GM21786 (cell line): ENCODE data around the gene AFAP1L2.

Source experiments
- ATAC-seq: cut with Tn5 transposase; IDR thresholded peaks from one replicate; pipeline ENCODE4 v1.9.1; 2021; ENCODE audit not compliant: unreplicated experiment

AFAP1L2 gene

DNA sequence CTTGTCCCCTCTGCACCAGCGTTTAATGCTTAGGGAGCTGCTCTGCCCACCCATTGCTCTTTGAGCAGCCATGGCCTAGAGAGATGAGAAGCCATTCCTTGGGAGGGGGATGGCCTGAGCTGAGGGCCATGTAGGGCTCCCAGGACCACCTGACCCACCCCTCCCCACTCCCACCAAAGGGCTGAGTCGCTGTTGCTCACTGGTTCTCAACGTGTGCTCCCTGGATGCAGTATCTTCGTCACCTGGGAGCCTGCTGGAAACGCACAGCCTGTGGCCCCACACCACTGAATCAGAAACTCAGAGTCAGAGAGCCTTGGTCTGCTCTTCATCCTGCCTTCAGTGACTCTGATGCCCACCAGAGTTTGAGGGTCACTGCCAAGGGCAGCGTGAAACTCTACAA, 128.2 kb downstream of the AFAP1L2 start:
- ATAC-seq = no peak

DNA sequence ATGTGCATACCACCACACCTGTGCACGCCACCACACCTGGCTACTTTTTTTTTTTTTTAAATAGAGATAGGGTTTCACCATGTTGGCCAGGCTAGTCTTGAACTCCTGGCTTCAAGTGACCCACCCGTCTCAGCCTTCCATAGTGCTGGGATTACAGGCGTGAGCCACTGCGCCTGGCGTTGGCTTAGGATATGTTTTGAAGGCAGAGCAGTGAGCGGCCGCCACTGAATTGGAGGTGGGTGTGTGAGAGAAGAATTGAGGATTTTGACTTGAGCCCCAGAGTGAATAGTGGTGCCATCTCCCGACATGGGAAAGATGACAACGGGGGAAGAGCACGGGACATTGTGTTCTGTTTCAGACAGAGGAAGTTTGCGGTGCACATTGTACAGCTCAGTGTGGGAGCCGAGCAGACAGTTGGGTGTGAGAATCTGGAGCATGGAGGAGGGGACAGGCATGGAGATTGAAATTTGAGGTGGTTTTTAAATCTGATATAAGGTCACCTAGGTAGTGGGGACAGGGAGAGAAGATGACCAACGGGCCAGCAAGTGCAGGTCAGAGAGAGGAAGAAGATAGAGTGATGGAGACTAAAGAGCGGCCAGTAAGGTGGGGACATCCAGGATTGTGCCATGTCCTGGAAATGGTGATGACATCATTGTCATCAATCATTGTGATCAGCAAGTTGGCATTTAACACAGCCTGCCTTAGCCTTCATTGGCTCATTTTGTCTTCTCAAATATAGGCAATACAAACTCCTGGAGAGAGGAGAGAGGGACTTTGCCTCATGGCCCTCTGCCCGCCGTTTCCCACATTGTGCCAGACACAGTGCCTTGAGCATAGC, 129.5 kb downstream of the AFAP1L2 start:
- no peak for ATAC-seq

DNA sequence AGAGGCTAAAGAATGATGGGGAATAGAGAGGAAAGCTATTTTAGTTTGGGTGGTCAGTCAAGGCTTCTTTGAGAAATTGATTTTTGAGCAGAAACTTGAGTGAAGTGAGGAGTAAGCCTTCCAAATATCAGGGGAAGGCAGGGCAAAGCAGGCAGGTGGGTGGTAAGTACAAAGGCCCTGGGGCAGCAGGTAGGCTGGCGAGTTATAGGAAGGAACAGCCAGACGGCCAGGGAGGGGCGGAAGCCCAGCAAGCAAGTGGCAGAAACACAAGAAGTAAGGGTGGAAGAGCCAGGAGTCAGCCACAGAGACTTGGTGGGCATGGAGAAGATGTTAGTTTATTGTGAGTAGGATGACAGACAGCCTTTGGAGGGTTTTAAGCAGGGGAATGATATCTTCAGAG, 130.4 kb downstream of the AFAP1L2 start:
- ATAC-seq = no peak

DNA sequence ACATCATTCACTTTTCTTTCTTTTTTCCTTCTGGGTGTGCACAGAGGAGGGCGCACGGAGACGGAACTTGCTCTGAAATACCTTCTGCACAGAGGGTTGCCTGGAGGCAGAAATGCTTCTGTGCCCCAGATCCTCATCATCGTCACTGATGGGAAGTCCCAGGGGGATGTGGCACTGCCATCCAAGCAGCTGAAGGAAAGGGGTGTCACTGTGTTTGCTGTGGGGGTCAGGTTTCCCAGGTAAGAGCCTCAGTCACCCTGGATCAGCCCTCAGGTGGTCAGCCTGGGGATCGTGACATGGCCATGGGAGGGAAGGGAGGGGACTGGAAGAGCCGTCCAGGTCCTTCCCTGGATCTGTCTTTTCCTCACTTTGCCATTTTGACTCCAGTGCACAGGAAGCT, 131.6 kb downstream of the AFAP1L2 start:
- ATAC-seq = no peak

DNA sequence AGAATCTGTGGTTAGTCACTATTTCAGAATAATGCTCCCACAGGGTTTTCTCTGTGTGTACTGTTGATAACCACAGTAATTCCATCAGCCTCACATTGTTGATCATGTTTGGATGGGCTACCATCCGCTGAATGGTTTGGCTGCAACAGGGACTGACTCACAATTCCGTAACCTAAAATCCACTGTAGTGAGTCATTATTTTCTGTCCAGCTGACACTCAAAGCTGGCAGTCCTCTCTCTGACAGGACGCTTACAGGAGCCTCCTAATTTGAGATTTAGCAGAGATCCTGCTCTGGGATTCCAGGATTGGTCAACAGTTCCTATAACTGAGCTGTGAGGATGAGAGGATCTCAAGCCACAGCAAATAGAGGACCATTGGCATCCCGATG, 132.5 kb downstream of the AFAP1L2 start:
- ATAC-seq = no peak

DNA sequence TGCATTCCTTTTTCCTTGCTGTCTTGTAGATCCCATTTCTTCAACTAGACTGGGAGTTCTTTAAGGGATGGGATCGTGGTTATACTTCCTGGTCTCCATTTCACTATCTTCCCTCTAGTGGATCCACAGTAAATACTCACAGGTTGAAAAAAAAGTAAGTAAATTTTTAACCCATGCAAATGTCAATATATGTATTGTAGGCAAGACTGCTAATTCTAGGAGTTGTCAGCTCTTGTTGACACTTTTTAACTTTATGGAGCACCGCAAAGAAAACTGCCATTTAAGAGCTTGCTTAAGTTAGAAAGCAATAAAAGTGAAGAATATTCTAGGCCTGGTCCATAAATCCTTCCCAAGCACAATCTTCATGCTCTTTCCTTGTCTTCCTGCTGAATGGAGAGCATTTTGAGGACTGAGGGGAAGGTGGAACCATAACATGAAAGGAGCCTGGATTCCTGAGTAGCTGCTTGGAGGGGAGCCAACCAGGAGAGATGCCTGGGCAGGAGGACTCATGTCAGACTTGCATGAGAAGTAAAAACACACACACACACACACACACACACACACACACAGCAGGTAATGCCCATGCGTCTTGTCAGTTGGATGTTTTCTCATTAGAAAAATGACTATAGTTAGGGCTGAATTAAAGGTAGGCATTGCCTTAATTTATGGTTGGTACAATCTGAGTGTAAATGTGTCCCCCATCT, 133.1 kb downstream of the AFAP1L2 start:
- no peak for ATAC-seq

DNA sequence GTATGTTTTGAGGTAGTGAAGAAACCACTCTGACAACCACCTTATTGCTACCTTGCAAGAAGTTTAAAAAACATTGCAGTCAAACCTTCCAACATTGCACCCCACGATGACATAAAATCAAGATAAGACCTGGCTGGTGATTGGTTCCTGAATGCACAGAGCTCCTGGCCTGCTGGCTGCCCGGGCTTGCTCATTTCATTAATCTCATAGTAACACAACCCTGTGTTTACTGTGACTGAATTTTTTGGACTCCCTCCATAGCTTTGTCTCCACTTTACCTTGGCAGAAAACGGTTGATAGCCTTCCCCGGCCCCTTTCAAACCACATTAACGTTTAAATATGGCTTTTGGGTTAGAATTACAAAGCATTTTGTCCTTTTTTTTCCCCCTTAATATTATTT, 137.8 kb downstream of the AFAP1L2 start:
- ATAC-seq = no peak

DNA sequence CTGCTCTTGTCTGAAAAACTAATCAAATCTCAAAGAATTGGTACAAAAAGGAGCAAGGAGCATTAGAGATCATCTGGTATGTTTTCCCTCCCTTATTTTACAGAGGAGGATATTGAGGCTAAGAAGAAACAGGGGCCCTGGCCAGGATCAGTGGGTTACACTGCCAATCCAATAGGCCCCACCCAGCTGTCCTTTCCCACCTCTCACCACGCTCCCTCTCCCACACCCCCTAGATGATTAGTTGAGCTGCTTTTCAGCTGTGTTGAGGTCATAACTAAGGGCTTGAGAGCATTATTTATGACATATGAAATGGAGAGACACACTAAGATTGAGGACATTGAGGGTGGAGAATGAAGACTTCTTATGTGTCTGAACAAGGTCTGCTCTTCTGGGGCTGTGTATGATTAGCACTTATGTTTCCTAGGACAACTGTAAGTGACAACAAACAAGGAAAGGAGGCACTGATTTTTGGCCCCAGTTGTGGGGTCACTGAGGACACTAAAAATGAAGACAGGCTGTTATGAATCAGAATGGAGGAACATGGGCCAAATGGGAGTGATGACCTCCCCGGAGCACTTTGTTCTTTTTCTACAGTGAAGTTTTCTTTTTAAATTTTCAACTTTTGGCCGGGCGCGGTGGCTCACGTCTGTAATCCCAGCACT, 138.8 kb downstream of the AFAP1L2 start:
- no peak for ATAC-seq

DNA sequence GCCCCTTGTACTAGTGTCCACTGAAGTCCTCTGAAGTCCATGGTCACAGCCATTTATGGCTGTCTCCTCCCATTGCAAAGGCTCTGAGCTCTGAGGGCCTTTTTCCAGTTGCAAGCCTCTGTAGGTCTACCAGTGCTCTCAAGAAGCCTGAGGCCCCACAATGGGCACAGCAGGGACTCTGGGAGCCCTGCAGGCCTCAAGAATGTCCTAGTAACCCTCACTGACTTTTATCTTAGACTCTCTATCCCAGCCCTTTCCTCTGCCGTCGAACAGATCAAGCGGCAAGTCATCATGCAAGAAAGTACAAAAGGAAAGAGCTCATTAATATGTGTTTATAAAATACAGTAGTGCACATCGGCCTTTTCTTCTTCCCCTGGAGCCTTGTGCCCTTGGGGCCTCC, 141.8 kb downstream of the AFAP1L2 start:
- no peak for ATAC-seq

DNA sequence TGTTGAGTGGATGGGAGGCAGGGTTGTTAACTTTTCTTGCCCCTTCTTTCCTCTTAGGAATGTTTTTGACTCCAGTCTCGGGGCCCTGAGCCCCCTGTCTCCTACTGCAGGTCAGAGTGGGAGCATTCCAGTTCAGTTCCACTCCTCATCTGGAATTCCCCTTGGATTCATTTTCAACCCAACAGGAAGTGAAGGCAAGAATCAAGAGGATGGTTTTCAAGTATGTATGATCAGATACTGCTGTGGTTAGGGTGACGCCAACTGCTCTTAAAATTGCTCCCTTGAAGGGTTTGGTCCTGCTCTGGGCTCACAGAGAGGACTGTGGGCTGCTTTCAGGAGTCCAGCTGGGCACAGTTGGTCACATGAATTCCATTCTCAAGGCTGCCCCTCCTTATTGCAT, 143.2 kb downstream of the AFAP1L2 start:
- ATAC-seq = no peak

DNA sequence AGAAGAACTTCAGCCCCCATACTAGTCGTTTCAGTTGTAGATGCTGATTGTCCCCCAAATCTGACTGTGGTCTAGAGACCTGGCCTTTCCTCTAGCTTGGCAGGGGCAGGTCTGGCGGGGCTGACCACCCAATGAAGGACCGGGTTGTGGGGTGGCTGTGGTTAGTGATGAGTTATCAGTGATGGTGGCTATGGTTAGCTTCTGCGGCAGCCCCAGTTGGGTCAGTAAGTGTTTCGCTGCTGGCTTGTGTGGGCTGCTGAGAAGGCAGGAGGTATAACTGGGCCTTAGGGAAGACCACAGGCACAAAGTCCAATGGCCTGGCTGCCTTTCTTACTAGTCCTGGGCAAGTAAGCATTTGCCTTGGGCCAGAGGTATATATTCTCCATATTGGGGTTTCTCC, 143.9 kb downstream of the AFAP1L2 start:
- ATAC-seq = no peak

DNA sequence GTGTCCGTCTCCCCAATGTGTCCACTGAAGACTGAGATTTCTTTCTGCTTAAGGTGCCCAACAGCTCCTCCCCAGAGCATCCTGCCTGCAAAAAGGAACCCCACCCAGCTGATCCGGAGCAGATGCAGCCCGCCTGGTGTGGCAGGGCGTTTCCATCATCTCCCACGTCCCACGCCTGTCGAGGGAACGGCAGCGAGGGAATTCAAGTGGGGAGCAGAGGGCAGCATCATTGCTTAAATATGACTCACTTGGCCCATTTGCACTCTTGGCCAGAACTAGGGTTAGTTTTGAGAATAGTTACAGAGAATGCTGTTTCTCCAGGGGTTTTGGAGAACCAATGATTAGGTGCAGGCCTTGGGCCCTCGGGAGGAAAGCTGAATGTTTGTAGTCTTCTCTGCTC, 144.5 kb downstream of the AFAP1L2 start:
- ATAC-seq = no peak

DNA sequence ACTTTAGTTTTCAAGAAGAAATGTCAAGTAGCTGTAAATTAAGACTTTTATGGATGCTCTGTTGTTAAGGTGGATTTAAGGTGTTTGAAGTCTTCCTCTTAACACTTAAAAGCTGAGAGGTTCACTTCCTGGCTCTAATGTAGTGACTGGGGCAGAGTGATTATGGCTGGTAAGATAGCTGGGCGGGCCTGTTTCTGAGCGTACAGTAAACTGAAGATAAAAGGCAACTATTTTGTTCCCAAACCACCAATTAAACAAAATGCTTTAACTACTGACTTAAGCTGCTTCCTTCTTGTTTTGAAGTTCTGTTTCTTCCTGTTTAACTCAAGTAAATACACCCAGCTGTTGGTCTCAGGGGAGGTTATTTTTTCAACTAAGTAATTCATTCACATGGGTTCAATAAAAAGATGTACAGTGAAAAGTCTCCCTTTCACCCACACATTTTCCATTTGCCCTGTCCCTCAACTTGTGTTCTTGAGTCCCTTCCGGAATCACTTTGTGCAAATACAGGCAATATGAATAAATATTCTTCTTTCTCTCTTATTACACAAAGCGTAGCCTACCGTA, 145.9 kb downstream of the AFAP1L2 start:
- ATAC-seq = no peak

DNA sequence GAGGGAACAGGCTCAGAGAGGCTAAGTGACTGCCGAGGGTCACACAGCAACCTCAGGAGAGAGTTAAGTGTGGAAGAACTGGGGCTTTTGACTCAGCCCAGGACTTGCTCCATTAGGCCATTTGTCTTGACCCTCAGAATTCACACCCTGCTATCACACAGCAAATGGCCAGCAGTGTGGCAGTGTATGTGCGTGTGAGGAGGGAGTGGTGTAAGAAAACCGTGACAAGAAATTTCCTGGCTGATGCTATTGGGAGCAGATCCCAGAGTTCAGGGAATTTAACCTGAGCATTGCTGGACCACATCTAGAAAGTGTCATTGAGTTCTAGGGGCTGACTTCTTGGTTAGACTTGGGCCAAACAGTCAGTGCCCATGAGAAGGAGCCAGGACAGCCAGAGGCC, 146.8 kb downstream of the AFAP1L2 start:
- no peak for ATAC-seq

DNA sequence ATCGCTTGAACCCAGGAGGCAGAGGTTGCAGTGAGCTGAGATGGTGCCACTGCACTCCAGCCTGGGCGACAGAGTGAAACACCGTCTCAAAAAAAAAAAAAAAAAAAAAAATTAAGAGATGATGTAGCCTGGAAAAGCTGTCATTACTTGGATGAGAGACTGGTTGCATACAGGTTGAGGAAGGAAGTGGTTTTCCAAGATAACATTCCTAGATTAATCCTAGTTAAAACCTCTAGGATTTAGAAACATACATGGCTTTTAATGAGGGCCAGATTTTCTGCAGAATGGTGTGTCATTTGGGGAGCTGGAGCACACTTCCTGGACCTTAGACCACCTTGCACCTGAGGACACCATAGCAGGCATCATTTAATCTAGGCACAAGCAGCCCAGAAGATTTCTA, 147.5 kb downstream of the AFAP1L2 start:
- no peak for ATAC-seq

DNA sequence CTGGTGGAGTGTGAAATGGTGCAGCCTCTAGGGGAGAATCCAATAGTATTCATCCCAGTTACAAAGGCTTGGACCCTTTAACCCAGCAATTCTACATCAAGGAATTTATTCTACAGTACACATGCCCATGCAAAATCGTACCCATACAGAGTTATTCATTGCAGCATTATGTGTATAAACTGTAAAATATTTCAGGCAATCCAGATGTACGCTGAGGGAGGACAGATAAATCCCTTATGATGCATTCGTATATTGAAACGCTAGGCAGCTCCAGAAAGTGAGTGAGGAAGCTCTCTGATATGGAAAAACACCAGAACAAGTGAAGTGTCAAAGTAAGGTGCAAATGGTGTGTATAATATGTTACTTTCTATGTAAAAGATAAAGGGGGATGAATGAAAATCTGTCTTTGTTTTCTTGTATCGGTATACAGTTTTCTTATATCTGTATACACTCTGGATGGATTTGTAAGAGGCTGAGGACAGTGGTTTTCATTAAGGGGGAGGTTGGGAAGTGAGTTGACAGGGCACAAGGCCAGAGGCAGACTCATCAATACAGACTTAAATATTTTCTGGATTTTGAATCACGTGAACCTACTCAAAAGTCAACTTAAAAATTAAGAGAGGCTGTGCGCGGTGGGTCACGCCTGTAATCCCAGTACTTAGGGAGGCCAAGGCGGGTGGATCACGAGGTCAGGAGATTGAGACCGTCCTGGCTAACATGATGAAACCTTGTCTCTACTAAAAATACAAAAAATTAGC, 148.1 kb downstream of the AFAP1L2 start:
- ATAC-seq = no peak

DNA sequence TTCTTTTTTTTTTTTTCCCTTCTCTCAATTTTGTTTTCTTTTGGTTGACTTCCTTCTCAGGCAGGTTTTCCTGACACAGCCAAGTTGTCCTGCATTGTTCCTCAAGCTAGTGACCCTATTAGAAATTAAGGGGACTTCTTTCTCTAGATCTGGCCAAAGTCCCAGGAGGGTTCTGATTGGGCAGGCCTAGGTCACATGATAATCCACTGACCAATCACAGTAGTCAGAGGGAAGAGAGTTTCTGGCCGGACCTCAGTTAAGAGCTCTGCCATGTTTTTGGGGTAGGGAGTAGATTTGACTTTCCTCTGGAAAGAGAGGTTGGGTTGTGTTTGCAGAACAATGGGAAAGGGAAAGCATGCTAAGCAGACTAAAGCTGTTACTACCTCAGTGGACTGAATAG, 149.1 kb downstream of the AFAP1L2 start:
- ATAC-seq = no peak

DNA sequence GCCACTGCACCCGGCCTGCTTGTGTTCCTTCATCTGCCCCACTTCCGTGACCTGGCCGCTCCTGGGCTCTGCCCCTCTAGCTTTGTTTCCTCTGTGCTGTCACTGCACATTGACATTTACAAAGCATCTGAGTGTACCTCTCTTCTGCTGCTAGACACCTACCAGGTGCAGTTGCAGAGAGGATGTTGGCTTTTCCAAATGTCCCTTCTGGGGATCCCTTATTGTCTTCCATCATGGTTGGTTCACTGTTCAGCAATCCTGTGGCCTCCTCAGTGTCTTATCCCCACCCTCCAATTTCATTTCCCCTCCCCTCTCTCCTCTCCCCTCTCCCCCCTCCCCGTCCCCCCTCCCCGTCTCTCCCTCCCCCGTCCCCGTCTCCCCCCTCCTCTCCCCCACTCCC, 151.4 kb downstream of the AFAP1L2 start:
- no peak for ATAC-seq

DNA sequence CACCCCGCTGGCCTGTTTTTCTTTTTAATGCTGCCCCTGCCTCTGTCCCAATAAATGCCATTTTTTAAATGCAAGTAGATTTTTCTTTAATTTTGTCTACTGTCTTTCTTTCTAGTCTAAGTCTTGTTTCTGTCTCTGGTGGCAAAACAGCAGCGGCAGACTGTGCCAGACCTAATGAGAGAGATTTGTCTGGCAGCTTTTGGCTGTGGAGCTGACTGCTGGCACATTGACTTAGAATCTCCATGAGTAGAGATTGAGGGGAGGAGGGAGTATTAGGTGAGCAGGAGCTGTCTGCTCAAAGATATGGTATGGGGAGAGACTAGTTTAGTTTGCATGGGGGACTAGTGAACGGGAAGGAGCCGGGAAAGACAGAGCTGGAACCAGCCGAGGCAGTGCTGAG, 152.2 kb downstream of the AFAP1L2 start:
- no peak for ATAC-seq

DNA sequence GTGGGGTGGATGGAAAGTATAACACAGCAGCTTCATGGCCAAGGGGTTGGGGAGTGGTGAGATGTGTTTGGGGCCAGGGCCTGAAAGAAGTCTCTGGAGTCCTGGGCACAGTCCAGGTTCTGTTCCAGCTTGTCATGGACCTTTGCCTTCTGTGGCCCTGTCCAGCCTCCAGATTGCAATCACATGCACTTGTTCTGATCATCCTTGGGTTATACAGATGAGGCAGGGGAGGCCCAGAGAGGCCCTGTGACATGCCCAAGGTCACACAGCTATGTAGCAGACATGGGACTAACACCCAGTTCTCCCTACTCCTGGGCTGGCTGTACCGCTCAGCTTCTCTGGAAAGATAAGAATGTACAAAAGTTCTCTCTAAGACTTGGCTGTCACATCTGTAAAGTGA, 153.6 kb downstream of the AFAP1L2 start:
- no peak for ATAC-seq

DNA sequence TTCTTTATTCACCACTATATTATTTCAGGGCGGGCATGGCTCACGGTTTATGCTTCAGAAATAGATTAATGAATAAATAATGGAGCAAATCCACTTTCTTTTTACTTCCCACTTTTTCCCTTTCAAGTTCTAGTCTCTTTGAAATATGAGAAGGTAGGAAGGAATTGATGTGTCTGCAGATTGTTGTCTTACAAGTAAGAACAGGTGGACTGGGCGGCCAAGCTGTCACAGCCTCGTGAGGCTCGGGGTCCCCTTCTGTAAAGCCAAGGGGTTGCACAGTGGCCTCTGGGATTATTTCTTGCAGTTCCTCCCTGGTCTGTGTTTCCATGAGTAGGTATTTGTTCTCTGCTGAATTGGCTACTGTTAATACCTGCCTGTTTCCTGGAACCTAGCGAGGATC, 154.1 kb downstream of the AFAP1L2 start:
- no peak for ATAC-seq
